GM21360 (cell line): ENCODE measurements around the gene EID2B.

Experiments used
- ATAC-seq: cut with Tn5 transposase; IDR thresholded peaks from one replicate; pipeline ENCODE4 v1.9.1; 2021; ENCODE audit warnings: mild to moderate bottlenecking, moderate library complexity; ENCODE audit not compliant: unreplicated experiment

The EID2B gene, protein sequence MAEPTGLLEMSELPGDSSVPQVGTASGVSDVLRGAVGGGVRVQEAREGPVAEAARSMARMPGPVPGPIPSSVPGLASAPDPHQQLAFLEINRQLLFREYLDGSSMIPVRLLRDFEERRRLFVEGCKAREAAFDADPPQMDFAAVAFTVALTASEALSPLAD

DNA sequence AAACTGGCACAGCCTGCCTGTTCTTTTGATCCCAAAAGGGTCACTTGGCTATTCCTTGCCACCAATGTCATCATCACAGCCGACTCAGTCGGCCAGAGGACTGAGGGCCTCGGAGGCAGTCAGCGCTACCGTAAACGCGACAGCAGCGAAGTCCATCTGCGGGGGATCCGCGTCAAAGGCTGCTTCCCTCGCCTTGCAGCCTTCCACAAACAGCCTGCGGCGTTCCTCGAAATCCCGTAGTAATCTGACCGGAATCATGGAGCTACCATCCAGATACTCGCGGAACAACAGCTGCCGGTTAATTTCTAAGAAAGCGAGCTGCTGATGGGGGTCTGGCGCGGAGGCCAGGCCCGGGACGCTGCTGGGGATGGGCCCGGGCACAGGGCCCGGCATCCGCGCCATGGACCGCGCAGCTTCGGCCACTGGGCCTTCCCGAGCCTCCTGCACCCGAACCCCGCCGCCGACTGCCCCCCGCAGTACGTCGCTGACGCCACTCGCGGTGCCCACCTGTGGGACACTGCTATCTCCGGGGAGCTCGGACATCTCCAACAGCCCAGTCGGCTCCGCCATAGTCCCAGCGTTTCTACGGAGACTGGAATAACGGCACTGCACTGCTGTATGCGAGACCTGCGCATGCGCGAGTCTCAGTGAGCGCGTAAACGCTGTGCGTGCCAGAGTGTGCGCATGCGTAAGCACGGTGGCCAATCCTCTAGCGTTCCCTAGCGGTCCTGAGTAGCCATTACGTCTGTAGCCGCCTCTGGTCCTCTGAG is at the start of gene EID2B:
Gene EID2B, minus strand, starts transcription at position 620 of the 770 bp plus-strand sequence. Its CDS starts 50 bp downstream, at position 570.
- peak; percentile 81 for ATAC-seq

DNA sequence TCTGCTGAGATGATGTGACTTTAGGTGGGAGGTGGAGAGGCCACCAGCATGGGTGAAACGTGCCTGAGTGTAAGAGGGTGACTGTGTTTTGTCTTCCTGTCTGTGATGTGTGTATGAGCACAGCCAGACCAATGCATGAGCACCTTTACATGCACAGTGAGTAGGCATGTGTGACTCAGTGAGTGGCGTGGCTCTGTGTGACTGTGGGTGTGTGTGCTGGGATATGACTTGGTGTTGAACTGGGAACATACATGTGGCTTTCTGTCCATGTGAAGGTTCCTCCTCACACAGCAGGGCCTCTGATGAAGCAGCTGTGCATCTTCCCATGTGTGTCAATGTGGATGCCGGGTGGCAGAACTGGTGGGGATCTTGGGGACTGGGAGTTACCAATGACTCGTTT is 49.8 kb upstream of the EID2B start:
- ATAC-seq: no peak

DNA sequence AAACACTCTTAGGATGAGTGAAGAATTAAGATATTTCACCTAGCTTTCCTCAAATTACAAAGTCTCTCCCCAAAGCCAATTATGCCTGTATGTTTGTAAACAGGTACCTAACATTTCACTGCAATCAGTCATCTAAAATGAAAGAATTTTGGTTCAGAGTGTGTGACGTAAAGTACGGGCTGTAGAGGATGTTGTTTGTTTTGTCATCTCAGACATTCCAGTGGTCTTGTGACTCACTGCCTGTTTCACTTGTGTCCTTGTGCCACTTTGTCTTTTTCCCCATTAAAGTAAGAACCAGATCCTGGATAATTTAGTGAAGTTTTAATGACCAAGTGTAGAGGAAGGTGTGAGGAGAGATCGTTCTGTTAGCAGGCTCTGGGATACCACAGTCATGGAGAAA is 36.0 kb upstream of the EID2B start:
- no peak for ATAC-seq

DNA sequence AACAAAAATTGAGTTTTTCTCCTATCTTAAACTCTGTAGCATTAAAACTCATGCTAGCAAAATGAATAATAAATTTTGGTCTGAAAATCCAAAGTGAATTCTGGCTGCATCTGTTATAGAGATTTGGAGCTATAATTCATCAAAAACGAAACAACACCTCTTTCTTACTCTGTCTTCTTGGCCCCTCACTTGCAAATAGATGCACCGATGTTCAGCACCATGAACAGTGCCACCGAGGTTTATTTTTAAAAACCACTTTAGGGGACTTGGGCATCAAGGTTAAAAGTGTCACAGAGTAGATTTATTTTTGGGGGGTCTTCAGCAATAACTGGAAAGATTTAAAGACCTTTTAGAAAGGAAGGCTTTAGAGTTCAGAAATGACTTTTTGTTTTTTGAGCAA is 33.4 kb upstream of the EID2B start:
- no peak for ATAC-seq

- ATAC-seq: no peak
Observed at GRCh38 chr19:39563408-39563807, 30.8 kb upstream of the EID2B start.

- no peak for ATAC-seq
Observed at GRCh38 chr19:39558624-39559117, 26.0 kb upstream of the EID2B start.

GRCh38 chr19:39557811-39558623 is 25.4 kb upstream of the EID2B start:
- no peak for ATAC-seq

DNA sequence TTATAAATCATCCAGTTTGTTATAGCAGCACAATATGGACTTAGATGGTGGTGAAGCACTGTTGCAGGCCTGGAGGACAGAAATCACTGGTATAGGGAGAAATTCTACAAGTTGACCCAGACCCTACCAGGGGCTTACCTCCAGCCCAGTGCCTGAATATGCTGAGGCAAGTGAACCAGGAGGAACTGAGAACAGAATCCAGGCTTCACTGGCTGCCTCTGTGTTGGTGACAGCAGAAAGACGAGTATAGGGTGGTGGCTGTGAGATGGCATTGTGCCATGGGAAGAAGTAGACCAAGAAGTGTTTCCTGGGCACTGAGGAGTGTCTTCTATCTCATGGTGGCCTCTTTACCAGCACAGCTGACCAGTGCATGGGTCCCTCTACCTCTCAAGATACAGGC is 23.2 kb upstream of the EID2B start:
- ATAC-seq: no peak

GRCh38 chr19:39554701-39555311 is 22.2 kb upstream of the EID2B start:
- ATAC-seq: no peak

GRCh38 chr19:39553082-39553652 is 20.5 kb upstream of the EID2B start:
- ATAC-seq: no peak

DNA sequence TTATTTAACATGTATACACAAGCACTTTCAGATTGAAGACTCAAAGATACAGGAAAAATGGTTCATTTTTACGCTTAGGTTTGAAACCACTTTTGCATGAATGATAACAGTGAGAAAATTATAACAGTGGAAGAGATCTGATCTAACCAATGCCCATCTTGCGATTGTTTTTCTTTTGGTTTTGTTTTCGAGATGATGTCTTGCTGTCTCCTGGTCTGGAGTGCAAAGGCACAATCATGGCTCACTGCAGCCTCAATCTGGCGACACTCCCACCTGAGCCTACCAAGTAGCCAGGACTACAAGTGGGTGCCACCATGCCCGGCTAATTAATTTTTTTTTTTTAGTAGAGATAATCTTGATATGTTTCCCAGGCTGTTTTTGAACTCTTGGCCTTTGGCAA is 17.5 kb upstream of the EID2B start:
- no peak for ATAC-seq

GRCh38 chr19:39546599-39546998 is 13.9 kb upstream of the EID2B start:
- ATAC-seq: no peak

DNA sequence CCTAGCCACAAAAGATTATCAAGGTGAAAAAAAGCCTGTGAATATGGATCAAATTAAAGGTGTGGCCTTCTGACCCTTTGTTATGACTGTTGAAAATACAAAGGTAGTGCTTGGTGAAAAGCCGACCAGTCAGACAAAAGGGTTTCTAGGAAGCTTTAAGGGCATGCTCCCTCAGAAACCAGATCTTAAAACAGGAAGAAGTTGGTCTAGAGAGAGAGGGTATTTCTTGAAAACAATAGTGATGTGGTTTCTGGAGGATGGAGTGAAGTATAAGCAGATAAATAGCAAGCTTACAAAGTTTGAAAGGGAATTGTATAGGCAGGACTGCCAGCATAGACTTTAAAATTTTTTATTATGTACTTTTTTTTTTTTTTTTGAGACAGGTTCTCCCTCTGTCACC is 12.3 kb upstream of the EID2B start:
- ATAC-seq: no peak

- no peak for ATAC-seq
Observed at GRCh38 chr19:39544226-39544903, 11.7 kb upstream of the EID2B start.

DNA sequence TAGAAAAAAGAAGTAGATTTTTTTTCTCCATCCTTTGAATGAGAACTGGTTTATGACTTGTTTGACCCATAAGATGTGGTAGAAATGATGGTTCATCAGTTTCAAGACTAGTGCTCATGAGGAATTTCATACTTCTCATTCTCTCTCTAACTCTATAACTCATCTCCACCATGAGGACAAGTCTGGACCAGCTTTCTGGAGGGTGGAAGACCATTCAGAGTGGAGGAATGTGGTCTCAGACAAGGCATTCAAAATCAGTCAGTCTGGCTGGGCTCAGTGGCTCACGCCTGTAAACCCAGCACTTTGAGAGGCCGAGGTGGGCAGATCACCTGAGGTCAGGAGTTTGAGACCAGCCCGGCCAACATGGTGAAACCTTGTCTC is 10.8 kb upstream of the EID2B start:
- ATAC-seq: no peak

DNA sequence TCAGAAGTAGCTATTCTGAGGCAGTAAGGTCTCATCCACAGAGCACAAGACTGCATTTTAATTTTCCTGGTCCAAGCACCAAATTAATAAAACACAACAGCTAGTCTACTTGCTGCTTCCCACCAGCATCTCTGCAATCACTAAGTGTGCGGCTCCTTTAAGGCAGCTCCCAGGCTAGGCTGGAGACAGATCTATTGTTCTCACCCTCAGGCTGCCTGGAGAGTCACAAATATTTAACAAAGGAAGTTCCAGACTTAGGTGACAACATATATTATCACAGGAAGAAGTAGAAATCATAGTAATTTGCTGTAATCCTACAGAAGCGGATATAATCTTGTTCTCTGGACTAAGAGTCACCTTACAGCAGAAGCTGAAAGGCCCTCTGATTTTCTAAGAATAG is 9.6 kb upstream of the EID2B start:
- no peak for ATAC-seq

- no peak for ATAC-seq
Observed at GRCh38 chr19:39540333-39540673, 7.7 kb upstream of the EID2B start.

GRCh38 chr19:39539518-39540332 is 7.1 kb upstream of the EID2B start, which contains the start of gene EID2:
Gene EID2, minus strand, starts transcription at chr19:39540161. Its CDS starts 82 bp downstream, at chr19:39540079.
- peak; percentile 77 for ATAC-seq

GRCh38 chr19:39539165-39539517 is 6.5 kb upstream of the EID2B start:
- ATAC-seq: no peak

DNA sequence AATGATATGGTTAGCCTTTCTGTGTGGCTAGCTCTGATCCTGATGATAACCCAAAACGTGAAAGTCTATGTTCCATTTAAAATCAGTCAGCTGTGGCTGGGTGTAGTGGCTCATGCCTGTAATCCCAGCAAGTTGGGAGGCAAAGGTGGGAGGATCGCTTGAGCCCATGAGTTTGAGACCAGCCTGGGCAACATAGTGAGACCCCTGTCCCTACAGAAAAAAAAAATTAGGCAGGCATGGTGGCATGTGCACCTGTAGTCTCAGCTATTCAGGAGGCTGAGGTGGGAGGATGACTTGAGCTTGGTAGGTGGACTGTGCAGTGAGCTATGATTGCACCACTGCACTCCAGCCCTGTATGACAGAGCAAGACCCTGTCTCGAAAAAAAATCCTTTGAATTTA is 1.1 kb upstream of the EID2B start:
- ATAC-seq: no peak
